HEK293 (cell line): ENCODE results near the gene AGR2.

Source experiments
- CTCF ChIA-PET: fragments of 350-600 bp; formaldehyde crosslinking; extraction: SDS; loops from one replicate; lab custom pipeline; 2021; ENCODE audit warnings: antibody characterized with exemption; lab: Yijun Ruan, JAX
- POLR2A ChIA-PET: fragments of 300-600 bp; formaldehyde crosslinking; extraction: SDS; loops from one replicate; lab custom pipeline; 2020; ENCODE audit warnings: antibody characterized with exemption, inconsistent platforms; lab: Yijun Ruan, JAX
- H3K27ac ChIP-seq: fragments of 200-500 bp; sonication (Bioruptor generic); 2 replicates; pipeline ENCODE4 v1.5.1; 2014; ENCODE audit warnings: low read depth, low read length, control low read depth, inconsistent platforms; ENCODE audit errors: extremely low read depth
- H3K36me3 ChIP-seq, 2 experiments: fragments of 200-500 bp in 1 of 2; sonication (Bioruptor generic) in 1 of 2; 1 replicate in 1 of 2; 2 replicates in 1 of 2; pipeline ENCODE4 v1.5.1; 2014 to 2017; ENCODE audit warnings: inconsistent platforms in 2 of 2, low read length in 2 of 2; ENCODE audit not compliant: control insufficient read depth in 2 of 2, insufficient read depth in 1 of 2
- H3K4me1 ChIP-seq: fragments of 200-500 bp; sonication (Bioruptor generic); 2 replicates; pipeline ENCODE4 v1.5.1; 2014; ENCODE audit warnings: mild to moderate bottlenecking, low read length, inconsistent platforms; ENCODE audit not compliant: control insufficient read depth, insufficient read depth
- H3K4me3 ChIP-seq: 2 replicates; pipeline ENCODE4 v1.5.1; 2011; ENCODE audit warnings: low read depth, mild to moderate bottlenecking, control low read depth, low read length, moderate library complexity
- H3K9me3 ChIP-seq: fragments of 200-500 bp; sonication (Bioruptor generic); 2 replicates; pipeline ENCODE4 v1.5.1; 2014; ENCODE audit warnings: low read depth, low read length, inconsistent platforms; ENCODE audit not compliant: control insufficient read depth, insufficient read depth
- BCL11A ChIP-seq: fragments of 450-650 bp; formaldehyde crosslinking; IDR thresholded peaks from 2 replicates; pipeline ENCODE4 v1.5.1; 2016; ENCODE audit warnings: low read depth, missing biosample characterization, missing genetic modification characterization
- BCL6B ChIP-seq: fragments of 450-650 bp; formaldehyde crosslinking; IDR thresholded peaks from 2 replicates; pipeline ENCODE4 v1.5.1; 2017; ENCODE audit warnings: missing biosample characterization, missing genetic modification characterization
- ELK4 ChIP-seq: IDR thresholded peaks from 2 replicates; pipeline ENCODE4 v1.6.1; 2011; ENCODE audit warnings: mild to moderate bottlenecking, low read depth, low read length, borderline replicate concordance
- PBX3 ChIP-seq: sonication (generic); formaldehyde crosslinking; IDR thresholded peaks from 2 replicates; pipeline ENCODE4 v1.8.1; 2022; ENCODE audit warnings: mild to moderate bottlenecking, moderate library complexity, missing genetic modification reagents
- ZBTB49 ChIP-seq: fragments of 450-650 bp; formaldehyde crosslinking; IDR thresholded peaks from 2 replicates; pipeline ENCODE4 v1.5.1; 2016; ENCODE audit warnings: missing biosample characterization, missing genetic modification characterization, low read depth
- ZBTB8A ChIP-seq: fragments of 450-650 bp; formaldehyde crosslinking; IDR thresholded peaks from 2 replicates; pipeline ENCODE4 v1.5.1; 2016; ENCODE audit warnings: missing biosample characterization, missing genetic modification characterization
- ZFP3 ChIP-seq: fragments of 450-650 bp; formaldehyde crosslinking; IDR thresholded peaks from 2 replicates; pipeline ENCODE4 v1.5.1; 2016; ENCODE audit warnings: low read depth, missing biosample characterization, missing genetic modification characterization
- ZNF202 ChIP-seq: fragments of 450-650 bp; formaldehyde crosslinking; IDR thresholded peaks from 2 replicates; pipeline ENCODE4 v1.5.1; 2016; ENCODE audit warnings: missing biosample characterization, missing genetic modification characterization, borderline replicate concordance
- ZNF23 ChIP-seq: fragments of 450-650 bp; formaldehyde crosslinking; IDR thresholded peaks from 2 replicates; pipeline ENCODE4 v1.5.1; 2016; ENCODE audit warnings: missing biosample characterization, missing genetic modification characterization, borderline replicate concordance
- ZNF302 ChIP-seq: fragments of 450-650 bp; formaldehyde crosslinking; IDR thresholded peaks from 2 replicates; pipeline ENCODE4 v1.5.1; 2016; ENCODE audit warnings: missing biosample characterization, missing genetic modification characterization, low read depth
- ZNF341 ChIP-seq: fragments of 450-650 bp; formaldehyde crosslinking; IDR thresholded peaks from 2 replicates; pipeline ENCODE4; 2016; ENCODE audit warnings: low read depth, missing biosample characterization, missing genetic modification characterization
- ZNF366 ChIP-seq: fragments of 450-650 bp; formaldehyde crosslinking; conservative IDR thresholded peaks from 2 replicates; pipeline ENCODE4 v1.5.1; 2016; ENCODE audit warnings: missing biosample characterization, missing genetic modification characterization
- ZNF398 ChIP-seq: fragments of 450-650 bp; formaldehyde crosslinking; IDR thresholded peaks from 2 replicates; pipeline ENCODE4 v1.5.1; 2017; ENCODE audit warnings: missing biosample characterization, missing genetic modification characterization
- ZNF433 ChIP-seq: fragments of 450-650 bp; formaldehyde crosslinking; IDR thresholded peaks from 2 replicates; pipeline ENCODE4 v1.5.1; 2016; ENCODE audit warnings: missing biosample characterization, missing genetic modification characterization, low read depth
- ZNF530 ChIP-seq: fragments of 450-650 bp; formaldehyde crosslinking; IDR thresholded peaks from 2 replicates; pipeline ENCODE4 v1.5.1; 2016; ENCODE audit warnings: low read depth, missing biosample characterization, missing genetic modification characterization
- ZSCAN23 ChIP-seq: fragments of 450-650 bp; formaldehyde crosslinking; IDR thresholded peaks from 2 replicates; pipeline ENCODE4 v1.5.1; 2016; ENCODE audit warnings: missing biosample characterization, missing genetic modification characterization

AGR2 gene

GRCh38 chr7:16845746-16846145, 40.9 kb upstream of the AGR2 start (continued):
- TF ChIP-seq ZBTB49 (tag by site-specific recombination) = no peak
- no peak for TF ChIP-seq ZNF530 (tag by site-specific recombination)
- no peak for TF ChIP-seq ZNF433 (tag by site-specific recombination)
- no peak for TF ChIP-seq ZSCAN23 (tag by site-specific recombination)
- TF ChIP-seq ZBTB8A (tag by site-specific recombination) = peak; percentile 47
- 0 out of 2 replicates have a peak, but pooled peaks have one; percentile 10 for TF ChIP-seq ZNF202 (tag by site-specific recombination)
- TF ChIP-seq ZFP3 (tag by site-specific recombination) = no peak
- no peak for TF ChIP-seq ZNF341

GRCh38 chr7:16841681-16842080, 36.9 kb upstream of the AGR2 start:
- no peaks in the 10 kb centered on the region; the same call in 1 of the 2 replicates for H3K4me1 ChIP-seq
- no peak overlapping the region for H3K4me3 ChIP-seq
- TF ChIP-seq BCL11A (tag by site-specific recombination) (no peak), ELK4 (no peak), ZNF302 (tag by site-specific recombination) (no peak), ZSCAN23 (tag by site-specific recombination) (no peak), PBX3 (no peak), ZNF23 (tag by site-specific recombination) (no peak), BCL6B (tag by site-specific recombination) (no peak), ZNF398 (tag by site-specific recombination) (no peak), ZNF366 (no peak)
- TF ChIP-seq, all 188 proteins: peak for 0
- CTCF ChIA-PET = no interaction called here
- H3K36me3 ChIP-seq = no peaks in the 10 kb centered on the region
- no peaks in the 10 kb centered on the region for H3K9me3 ChIP-seq
- POLR2A ChIA-PET = no interaction called here
- H3K27ac ChIP-seq = no peak overlapping the region
